SU-DHL-6 (cell line): Measurements from ENCODE around the gene CACNB1.

Experiments
- H2AFZ ChIP-seq: fragments of 200-600 bp; sonication (generic); 2 replicates; pipeline ENCODE4 v1.6.1; 2014; ENCODE audit warnings: low read depth, mild to moderate bottlenecking, moderate library complexity, mixed read lengths, antibody characterized with exemption, low read length; ENCODE audit not compliant: severe bottlenecking
- H3F3A ChIP-seq: fragments of 200-600 bp; shearing (Covaris generic); 2 replicates; pipeline ENCODE4 v1.6.0; 2016; ENCODE audit warnings: antibody characterized with exemption, mild to moderate bottlenecking; ENCODE audit not compliant: insufficient read depth
- H3K27ac ChIP-seq: fragments of 200-600 bp; sonication (generic); 2 replicates; pipeline ENCODE4 v1.5.1; 2016; ENCODE audit warnings: low read depth, mild to moderate bottlenecking, low read length, moderate library complexity, mixed read lengths
- H3K27me3 ChIP-seq: fragments of 200-600 bp; sonication (generic), shearing (Covaris generic); 2 replicates; pipeline ENCODE4 v1.6.0; 2014; ENCODE audit warnings: mild to moderate bottlenecking, low read length
- H3K36me3 ChIP-seq: fragments of 200-600 bp; sonication (generic); 2 replicates; pipeline ENCODE4 v1.6.1; 2014; ENCODE audit warnings: mild to moderate bottlenecking, low read length, mixed read lengths
- H3K4me2 ChIP-seq: fragments of 300-600, 200-600 bp; shearing (Covaris generic), sonication (generic); 2 replicates; pipeline ENCODE4 v1.6.0; 2014; ENCODE audit warnings: low read length, low read depth, mild to moderate bottlenecking; ENCODE audit not compliant: poor library complexity, severe bottlenecking
- H3K4me3 ChIP-seq: fragments of 200-600 bp; sonication (generic); 2 replicates; pipeline ENCODE4 v1.5.1; 2014; ENCODE audit warnings: antibody characterized with exemption, low read length, mild to moderate bottlenecking, mixed read lengths; ENCODE audit not compliant: insufficient read depth, poor library complexity, severe bottlenecking
- H3K79me2 ChIP-seq: fragments of 200-600 bp; sonication (generic); 2 replicates; pipeline ENCODE4 v1.6.1; 2014; ENCODE audit warnings: mild to moderate bottlenecking, low read length, moderate library complexity; ENCODE audit not compliant: insufficient read depth
- H3K9ac ChIP-seq: fragments of 200-600 bp; sonication (generic); 2 replicates; pipeline ENCODE4 v1.7.0; 2014; ENCODE audit warnings: mild to moderate bottlenecking, low read length
- H3K9me2 ChIP-seq: fragments of 200-600 bp; sonication (generic); replicated peaks from 2 replicates; pipeline ENCODE4 v1.6.1; 2014; ENCODE audit warnings: low read length; ENCODE audit not compliant: insufficient read depth
- H3K9me3 ChIP-seq: fragments of 200-600 bp; sonication (generic); 2 replicates; pipeline ENCODE4 v1.6.1; 2014; ENCODE audit warnings: low read length, mixed read lengths; ENCODE audit not compliant: insufficient read depth
- H4K20me1 ChIP-seq: fragments of 200-600 bp; sonication (generic); 2 replicates; pipeline ENCODE4 v1.6.1; 2014; ENCODE audit warnings: low read depth, mild to moderate bottlenecking, antibody characterized with exemption, low read length, moderate library complexity, mixed read lengths
- EZH2phosphoT487 ChIP-seq: fragments of 200-600 bp; sonication (generic), shearing (Covaris generic); conservative IDR thresholded peaks from 2 replicates; pipeline ENCODE4 v1.6.1; 2018; ENCODE audit warnings: mild to moderate bottlenecking, antibody characterized with exemption, low read length, moderate library complexity, mixed read lengths
- TF ChIP-seq, protein P1 (sequence below): fragments of 200-600 bp; sonication (generic); IDR thresholded peaks from one replicate; pipeline ENCODE4 v1.5.1; 2017; ENCODE audit warnings: antibody characterized with exemption, mild to moderate bottlenecking, low read length, moderate library complexity; ENCODE audit not compliant: insufficient read depth, poor library complexity, severe bottlenecking

Gene CACNB1

DNA sequence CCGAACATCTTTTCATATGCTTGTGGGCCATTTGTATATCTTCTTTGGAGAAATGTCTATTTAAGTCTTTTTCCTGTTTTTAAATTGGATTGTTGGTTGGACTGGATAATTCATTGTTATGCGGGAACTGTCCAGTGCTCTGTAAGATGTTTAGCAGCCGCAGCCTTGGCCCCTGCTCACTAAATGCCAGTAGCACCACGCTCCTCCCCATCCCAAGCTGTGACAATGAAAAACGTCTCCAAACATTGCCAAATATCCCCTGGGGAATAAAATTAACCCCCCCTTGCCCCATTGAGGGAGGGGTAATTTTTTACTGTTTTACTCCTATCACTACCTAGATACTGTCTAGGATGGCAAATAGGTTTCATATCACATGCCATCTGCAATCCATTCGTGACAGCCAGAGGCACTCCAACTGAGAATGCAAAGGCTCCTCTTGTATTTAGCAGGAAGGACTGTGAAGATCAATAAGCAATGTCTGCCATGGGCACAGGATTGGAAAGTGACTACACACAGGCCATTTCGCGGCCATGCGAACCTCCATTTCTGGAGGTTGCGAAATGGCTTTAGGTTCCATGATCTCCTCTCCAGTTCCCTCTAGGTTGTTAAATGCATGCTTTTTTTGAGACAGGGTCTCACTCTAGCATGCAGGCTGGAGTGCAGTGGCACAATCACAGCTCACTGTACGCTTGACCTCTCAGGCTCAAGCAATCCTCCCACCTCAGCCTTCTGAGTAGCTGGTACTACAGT is 55.4 kb downstream of the CACNB1 start:
- no peak overlapping the region for H2AFZ ChIP-seq
- no peaks in the 10 kb centered on the region for H4K20me1 ChIP-seq
- no peaks in the 10 kb centered on the region for H3K36me3 ChIP-seq
- no peaks in the 10 kb centered on the region for H3K9me3 ChIP-seq
- no peaks in the 10 kb centered on the region for H3K27me3 ChIP-seq
- H3K4me2 ChIP-seq = no peak overlapping the region
- no peaks in the 10 kb centered on the region for H3K9me2 ChIP-seq
- H3K4me3 ChIP-seq = no peak overlapping the region
- no peaks in the 10 kb centered on the region for H3F3A ChIP-seq
- H3K79me2 ChIP-seq = no peaks in the 10 kb centered on the region
- no peak overlapping the region for H3K27ac ChIP-seq
- H3K9ac ChIP-seq = no peak overlapping the region
- no peak for TF ChIP-seq EZH2phosphoT487
- TF ChIP-seq, protein P1, sequence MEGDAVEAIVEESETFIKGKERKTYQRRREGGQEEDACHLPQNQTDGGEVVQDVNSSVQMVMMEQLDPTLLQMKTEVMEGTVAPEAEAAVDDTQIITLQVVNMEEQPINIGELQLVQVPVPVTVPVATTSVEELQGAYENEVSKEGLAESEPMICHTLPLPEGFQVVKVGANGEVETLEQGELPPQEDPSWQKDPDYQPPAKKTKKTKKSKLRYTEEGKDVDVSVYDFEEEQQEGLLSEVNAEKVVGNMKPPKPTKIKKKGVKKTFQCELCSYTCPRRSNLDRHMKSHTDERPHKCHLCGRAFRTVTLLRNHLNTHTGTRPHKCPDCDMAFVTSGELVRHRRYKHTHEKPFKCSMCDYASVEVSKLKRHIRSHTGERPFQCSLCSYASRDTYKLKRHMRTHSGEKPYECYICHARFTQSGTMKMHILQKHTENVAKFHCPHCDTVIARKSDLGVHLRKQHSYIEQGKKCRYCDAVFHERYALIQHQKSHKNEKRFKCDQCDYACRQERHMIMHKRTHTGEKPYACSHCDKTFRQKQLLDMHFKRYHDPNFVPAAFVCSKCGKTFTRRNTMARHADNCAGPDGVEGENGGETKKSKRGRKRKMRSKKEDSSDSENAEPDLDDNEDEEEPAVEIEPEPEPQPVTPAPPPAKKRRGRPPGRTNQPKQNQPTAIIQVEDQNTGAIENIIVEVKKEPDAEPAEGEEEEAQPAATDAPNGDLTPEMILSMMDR = no peak

DNA sequence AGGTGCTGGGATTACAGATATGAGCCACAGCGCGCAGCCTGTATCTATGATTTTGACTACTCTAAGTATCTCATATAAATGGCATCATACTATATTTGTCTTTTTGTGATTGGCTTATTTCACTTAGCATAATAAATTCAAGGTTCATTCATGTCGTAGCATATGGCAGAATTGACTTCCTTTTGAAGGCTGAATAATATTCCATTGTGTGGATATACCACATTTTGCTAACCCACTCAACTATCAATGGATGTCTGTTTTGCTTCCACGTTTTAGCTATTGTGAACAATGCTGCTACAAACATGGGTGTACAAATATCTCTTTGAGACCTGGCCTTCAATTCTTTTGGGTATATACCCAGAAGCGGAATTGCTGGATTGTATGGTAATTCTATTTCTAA is 56.2 kb downstream of the CACNB1 start:
- Histone ChIP-seq H3K9ac (no peak overlapping the region), H4K20me1 (no peaks in the 10 kb centered on the region), H3K9me3 (no peaks in the 10 kb centered on the region), H3K79me2 (no peaks in the 10 kb centered on the region), H3F3A (no peaks in the 10 kb centered on the region), H3K27me3 (no peaks in the 10 kb centered on the region), H3K36me3 (no peaks in the 10 kb centered on the region), H3K4me2 (no peak overlapping the region), H3K9me2 (no peaks in the 10 kb centered on the region), H2AFZ (no peak overlapping the region), H3K27ac (no peak overlapping the region), H3K4me3 (no peak overlapping the region)
- TF ChIP-seq, protein P1 = no peak
- TF ChIP-seq EZH2phosphoT487 = no peak

DNA sequence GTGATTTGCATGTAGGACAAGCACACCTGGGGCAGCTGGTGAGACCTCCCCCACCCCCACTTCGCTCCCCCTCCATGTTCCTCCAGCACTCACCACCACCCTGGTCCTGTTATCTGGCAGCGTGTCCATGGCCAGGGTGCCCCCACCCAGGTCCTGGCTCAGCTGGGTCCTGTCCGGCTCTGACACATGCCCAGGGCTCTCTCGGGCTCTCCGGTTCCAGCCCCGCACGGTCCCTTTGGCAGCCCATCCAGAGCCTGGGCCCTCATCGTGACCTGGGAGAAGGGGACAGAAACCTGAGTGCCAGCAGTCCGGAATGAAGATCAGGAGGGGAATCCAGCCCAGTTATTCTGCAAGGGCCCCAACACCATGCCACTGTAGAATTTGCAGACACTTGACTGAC is 57.9 kb downstream of the CACNB1 start:
- H3K9me3 ChIP-seq = no peaks in the 10 kb centered on the region
- no peak overlapping the region for H2AFZ ChIP-seq
- no peaks in the 10 kb centered on the region for H3K36me3 ChIP-seq
- TF ChIP-seq EZH2phosphoT487 = no peak
- TF ChIP-seq, protein P1 = no peak
- H3K9me2 ChIP-seq = no peaks in the 10 kb centered on the region
- no peak overlapping the region for H3K9ac ChIP-seq
- no peak overlapping the region for H3K4me3 ChIP-seq
- no peak overlapping the region for H3K4me2 ChIP-seq
- H3K27me3 ChIP-seq = no peaks in the 10 kb centered on the region
- no peak overlapping the region for H3K27ac ChIP-seq
- no peaks in the 10 kb centered on the region for H3K79me2 ChIP-seq
- H4K20me1 ChIP-seq = no peaks in the 10 kb centered on the region
- no peaks in the 10 kb centered on the region for H3F3A ChIP-seq
